HG02885 (cell line): ENCODE data around the gene GBX1.

Experiments
- ATAC-seq: cut with Tn5 transposase; IDR thresholded peaks from one replicate; pipeline ENCODE4 v1.9.1; 2021; ENCODE audit warnings: mild to moderate bottlenecking; ENCODE audit not compliant: unreplicated experiment, poor library complexity

Gene GBX1

GRCh38 chr7:151194188-151194587, 26.7 kb upstream of the GBX1 start:
- no peak for ATAC-seq

GRCh38 chr7:151193203-151193978, 25.9 kb upstream of the GBX1 start:
- ATAC-seq, result no peak

- ATAC-seq, result no peak
Observed at GRCh38 chr7:151192002-151192539, 24.6 kb upstream of the GBX1 start.

GRCh38 chr7:151191544-151191943, 24.1 kb upstream of the GBX1 start:
- ATAC-seq, result no peak

- no peak for ATAC-seq
Observed at GRCh38 chr7:151189038-151189437, 21.5 kb upstream of the GBX1 start.

- ATAC-seq, result no peak
Observed at GRCh38 chr7:151188252-151188542, 20.7 kb upstream of the GBX1 start.

- ATAC-seq, result no peak
Observed at GRCh38 chr7:151187409-151188251, 20.1 kb upstream of the GBX1 start.

- ATAC-seq, result no peak
Observed at GRCh38 chr7:151186640-151187408, 19.3 kb upstream of the GBX1 start, which contains the start of gene ASB10. TSS of gene ASB10 (minus strand) at chr7:151187250. CDS start at chr7:151187130, 120 bp downstream.

- no peak for ATAC-seq
Observed at GRCh38 chr7:151185762-151186639, 18.5 kb upstream of the GBX1 start.

GRCh38 chr7:151181011-151181431, 13.5 kb upstream of the GBX1 start:
- ATAC-seq, result no peak

- no peak for ATAC-seq
Observed at GRCh38 chr7:151179946-151180345, 12.5 kb upstream of the GBX1 start.

- no peak for ATAC-seq
Observed at GRCh38 chr7:151179287-151179860, 11.9 kb upstream of the GBX1 start.

- ATAC-seq, result no peak
Observed at GRCh38 chr7:151178831-151179230, 11.3 kb upstream of the GBX1 start.

GRCh38 chr7:151178236-151178635, 10.7 kb upstream of the GBX1 start:
- ATAC-seq, result no peak

GRCh38 chr7:151177310-151177709, 9.8 kb upstream of the GBX1 start:
- no peak for ATAC-seq

- no peak for ATAC-seq
Observed at GRCh38 chr7:151176401-151176800, 8.9 kb upstream of the GBX1 start.

GRCh38 chr7:151175793-151176311, 8.4 kb upstream of the GBX1 start:
- ATAC-seq, result no peak

- ATAC-seq, result no peak
Observed at GRCh38 chr7:151175047-151175792, 7.7 kb upstream of the GBX1 start.
